Mucosa of rectum (tissue), 2 donors: ENCODE measurements around the gene RASSF8.

Experiments
- H3K27ac ChIP-seq, 2 donors: one replicate each; pipeline ENCODE4 v1.7.0; 2013; ENCODE audit warnings: inconsistent platforms in 2 of 2, low read depth in 2 of 2, low read length in 2 of 2
- H3K27me3 ChIP-seq, 2 donors: one replicate each; pipeline ENCODE4 v1.7.0; 2013; ENCODE audit warnings: low read length in 2 of 2; ENCODE audit not compliant: control insufficient read depth in 2 of 2, insufficient read depth in 2 of 2
- H3K36me3 ChIP-seq, 2 donors: one replicate each; pipeline ENCODE4 v1.7.0; 2013; ENCODE audit warnings: low read length in 2 of 2; ENCODE audit not compliant: control insufficient read depth in 2 of 2, insufficient read depth in 2 of 2
- H3K4me1 ChIP-seq, 2 donors: one replicate each; pipeline ENCODE4 v1.7.0; 2013; ENCODE audit warnings: low read length in 2 of 2, mild to moderate bottlenecking in 1 of 2; ENCODE audit not compliant: control insufficient read depth in 2 of 2, insufficient read depth in 2 of 2
- H3K4me3 ChIP-seq, 2 donors: one replicate each; pipeline ENCODE4 v1.7.0; 2013; ENCODE audit warnings: low read length in 2 of 2
- H3K9ac ChIP-seq, 2 donors: one replicate each; pipeline ENCODE4 v1.7.0; 2013; ENCODE audit warnings: low read length in 2 of 2, low read depth in 1 of 2, mild to moderate bottlenecking in 1 of 2
- H3K9me3 ChIP-seq, 2 donors: one replicate each; pipeline ENCODE4 v1.7.0; 2013; ENCODE audit warnings: low read length in 2 of 2; ENCODE audit not compliant: control insufficient read depth in 2 of 2
- donor health status: healthy.
- donor health status: Normal muscosa, but diverticular disease.

Gene RASSF8

DNA sequence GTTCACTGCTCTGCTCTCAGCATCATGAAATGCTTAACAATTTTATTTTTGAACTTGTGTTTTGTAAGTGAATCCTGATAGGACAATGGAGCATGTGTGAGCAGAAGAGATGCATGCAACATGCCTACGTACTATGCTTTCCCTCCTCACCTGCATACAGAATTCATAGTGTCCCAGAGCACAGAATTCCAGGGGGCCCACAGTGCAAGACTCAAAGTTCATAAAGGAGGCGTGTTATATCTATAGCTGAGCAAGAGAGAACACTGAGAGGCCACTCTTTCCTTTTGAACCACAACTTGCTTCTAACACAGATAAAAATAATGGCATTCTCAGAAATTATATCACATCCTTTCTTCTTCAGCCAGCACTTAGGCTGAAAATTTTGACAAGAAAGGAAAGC is 137.6 kb downstream of the RASSF8 start:
- H3K4me3 ChIP-seq = no peak overlapping the region
- H3K36me3 ChIP-seq = no peaks in the 10 kb centered on the region
- no peak overlapping the region for H3K27ac ChIP-seq
- no peaks in the 10 kb centered on the region for H3K27me3 ChIP-seq
- peaks cover 0 to 2% of the 10 kb centered on the region in 2 donors for H3K4me1 ChIP-seq
- no peaks in the 10 kb centered on the region for H3K9me3 ChIP-seq
- no peak overlapping the region for H3K9ac ChIP-seq

DNA sequence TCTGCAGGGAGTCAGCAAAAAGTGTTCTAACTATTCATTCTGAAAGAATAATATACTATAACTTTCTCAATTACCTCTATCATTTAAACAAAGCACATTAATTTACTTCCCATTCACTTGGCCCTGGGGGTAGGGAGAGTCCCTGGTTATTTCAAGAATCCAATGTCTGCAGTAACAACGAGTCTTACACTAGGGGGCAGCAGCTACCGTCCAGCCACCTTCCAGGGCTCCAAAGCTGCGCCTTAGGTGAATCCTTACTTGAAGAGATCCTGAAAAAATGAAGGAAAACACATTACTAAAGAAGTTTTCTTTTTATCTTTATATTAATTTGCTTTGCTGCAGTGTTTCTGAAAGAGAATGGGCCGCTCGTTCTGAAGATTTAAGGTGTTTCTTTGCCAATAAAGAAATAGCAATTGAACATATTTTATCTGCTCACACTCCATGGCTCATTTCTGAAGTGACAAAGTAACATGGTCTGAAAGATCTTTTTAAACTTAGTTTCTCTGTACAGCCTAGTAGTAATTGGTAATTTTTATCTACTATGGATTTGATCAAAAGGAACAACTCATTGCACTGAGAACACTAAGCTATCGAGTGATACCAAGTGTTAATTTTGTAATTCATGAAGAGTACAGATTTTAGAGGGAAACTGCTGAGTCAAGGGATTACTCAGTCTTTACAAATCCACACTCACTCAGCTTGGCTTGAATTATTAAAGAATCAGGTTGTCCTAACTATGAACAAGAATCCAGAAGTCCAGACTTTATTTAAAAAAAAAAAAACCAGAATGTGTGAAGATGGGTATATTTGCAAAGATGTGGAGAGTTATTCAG is 138.8 kb downstream of the RASSF8 start:
- no peaks in the 10 kb centered on the region for H3K36me3 ChIP-seq
- no peak overlapping the region for H3K4me3 ChIP-seq
- no peak overlapping the region for H3K9ac ChIP-seq
- H3K4me1 ChIP-seq = peaks cover 2 to 9% of the 10 kb centered on the region in 2 donors
- H3K27me3 ChIP-seq = no peaks in the 10 kb centered on the region
- H3K9me3 ChIP-seq = no peaks in the 10 kb centered on the region
- H3K27ac ChIP-seq = no peak overlapping the region

DNA sequence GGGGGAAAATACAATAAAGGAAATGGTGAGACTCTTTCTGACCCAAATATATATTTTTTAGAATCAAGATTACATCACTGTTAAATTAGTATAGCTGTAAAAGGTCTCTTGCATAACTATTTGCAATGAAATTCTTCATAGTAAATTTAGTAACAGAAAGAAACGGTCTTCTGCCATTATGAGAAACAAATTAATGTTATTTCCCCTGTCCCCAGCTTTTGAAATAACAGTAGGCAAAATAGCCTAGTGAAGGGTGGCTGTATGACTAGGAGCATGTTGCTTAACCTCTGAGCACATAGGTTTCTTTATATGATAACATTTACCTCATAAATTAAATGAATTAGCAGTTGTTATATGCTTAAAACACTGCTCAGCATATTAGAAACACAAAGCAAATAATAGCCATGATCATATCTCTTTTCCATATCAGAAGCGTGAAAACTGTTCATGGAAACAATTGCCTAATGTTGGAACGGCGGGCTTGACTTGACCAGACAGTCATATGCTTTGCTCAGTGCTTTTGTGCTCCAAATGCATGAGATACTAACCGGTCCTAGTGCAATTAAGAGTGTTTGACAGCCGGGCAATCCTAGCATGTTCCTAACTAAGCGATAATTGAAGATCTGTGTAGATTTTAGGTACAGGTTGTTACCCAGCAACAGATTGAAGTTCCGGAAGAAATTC is 142.3 kb downstream of the RASSF8 start:
- H3K27me3 ChIP-seq = no peaks in the 10 kb centered on the region
- H3K9me3 ChIP-seq = no peaks in the 10 kb centered on the region
- H3K4me3 ChIP-seq = no peak overlapping the region
- no peaks in the 10 kb centered on the region for H3K36me3 ChIP-seq
- H3K4me1 ChIP-seq = peaks cover 2 to 9% of the 10 kb centered on the region in 2 donors
- H3K27ac ChIP-seq = peak overlapping the region in 1 of 2 donors; percentile 14
- H3K9ac ChIP-seq = no peak overlapping the region

DNA sequence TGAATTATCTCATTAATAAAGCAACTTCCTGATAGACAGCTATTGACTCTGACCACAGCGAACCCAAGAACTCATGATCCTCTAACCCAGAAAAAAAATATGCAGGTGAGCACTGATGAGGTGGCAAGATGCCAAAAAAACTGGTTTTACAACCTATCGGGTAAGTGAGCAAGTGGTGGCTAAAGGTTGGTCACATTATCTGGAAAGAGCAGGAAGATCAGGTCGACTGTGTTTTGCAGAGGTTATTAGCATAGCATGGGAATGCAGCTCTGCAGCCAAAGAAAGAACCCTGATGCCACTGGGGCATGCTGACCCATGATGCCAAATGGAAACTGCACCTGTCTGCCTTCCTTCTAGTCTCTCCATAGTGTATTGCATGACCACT is 142.9 kb downstream of the RASSF8 start:
- Histone ChIP-seq H3K4me1 (peaks cover 2 to 9% of the 10 kb centered on the region in 2 donors), H3K4me3 (peak overlapping the region; percentile 1 to 29), H3K9ac (no peak overlapping the region), H3K36me3 (no peaks in the 10 kb centered on the region), H3K27ac (no peak overlapping the region), H3K27me3 (no peaks in the 10 kb centered on the region), H3K9me3 (no peaks in the 10 kb centered on the region)

DNA sequence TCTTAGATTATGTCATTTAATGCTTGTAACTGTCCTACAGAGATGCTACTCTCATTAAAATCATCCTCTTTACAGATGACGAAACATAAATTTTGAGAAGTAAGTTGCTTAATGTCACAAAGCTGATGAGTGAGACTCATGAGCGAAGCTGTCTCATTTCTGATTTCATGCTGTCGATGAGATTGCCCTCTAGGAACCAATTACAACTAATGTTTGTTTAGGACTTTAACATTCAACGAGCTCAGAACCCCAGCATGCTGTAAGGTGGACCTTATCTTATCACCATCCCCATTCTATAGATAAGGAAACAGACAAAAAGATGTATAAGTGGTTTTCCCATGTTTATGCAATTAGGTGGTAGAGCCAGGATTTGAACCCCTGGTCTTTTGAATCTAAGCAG is 143.3 kb downstream of the RASSF8 start:
- Histone ChIP-seq H3K27me3 (no peaks in the 10 kb centered on the region), H3K36me3 (no peaks in the 10 kb centered on the region), H3K9me3 (no peaks in the 10 kb centered on the region), H3K4me1 (peaks cover 2 to 9% of the 10 kb centered on the region in 2 donors), H3K27ac (no peak overlapping the region), H3K9ac (no peak overlapping the region), H3K4me3 (peak overlapping the region; percentile 1 to 29)

DNA sequence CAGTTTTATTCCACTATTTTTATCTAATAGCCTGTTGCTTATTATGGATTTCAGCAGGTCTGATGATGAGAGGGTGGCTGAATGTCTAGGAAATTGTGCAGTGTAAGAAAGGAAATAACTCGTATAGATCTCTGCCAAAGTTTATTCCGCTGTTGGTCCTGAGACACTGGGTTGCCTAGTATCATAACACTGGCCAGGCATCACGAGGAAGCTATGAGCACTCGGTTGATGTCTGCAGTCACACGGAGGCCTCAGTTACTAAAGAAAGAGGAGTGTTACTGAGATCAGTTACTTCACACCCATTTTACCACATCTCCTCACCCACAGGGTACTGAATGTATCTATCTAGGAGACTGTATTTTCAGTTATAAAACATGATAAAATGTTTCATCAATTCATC is 144.5 kb downstream of the RASSF8 start:
- Histone ChIP-seq H3K9ac (no peak overlapping the region), H3K27ac (no peak overlapping the region), H3K27me3 (no peaks in the 10 kb centered on the region), H3K36me3 (no peaks in the 10 kb centered on the region), H3K9me3 (no peaks in the 10 kb centered on the region), H3K4me3 (no peak overlapping the region), H3K4me1 (peaks cover 2 to 9% of the 10 kb centered on the region in 2 donors)

DNA sequence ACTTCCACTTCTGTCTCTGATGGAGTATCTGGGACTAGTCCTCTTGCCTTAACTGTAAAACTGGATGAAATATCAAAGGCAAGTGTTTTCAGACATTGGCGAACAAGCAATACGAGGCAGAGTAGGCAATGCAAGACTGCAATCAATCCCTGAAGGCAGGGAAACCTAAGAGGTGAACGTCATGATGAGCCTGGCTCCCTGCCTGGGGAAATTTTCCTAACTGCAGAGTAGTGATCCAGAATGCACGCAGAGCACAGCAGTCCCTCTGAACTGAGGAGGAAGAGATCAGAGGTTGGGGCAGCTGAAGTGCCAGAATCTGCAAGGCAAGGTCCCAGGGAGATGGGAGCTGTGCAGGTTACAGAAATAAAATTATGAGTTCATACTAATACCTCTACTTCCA is 147.9 kb downstream of the RASSF8 start:
- Histone ChIP-seq H3K9ac (no peak overlapping the region), H3K4me3 (no peak overlapping the region), H3K9me3 (no peaks in the 10 kb centered on the region), H3K36me3 (no peaks in the 10 kb centered on the region), H3K4me1 (peaks cover 2 to 4% of the 10 kb centered on the region in 2 donors), H3K27me3 (no peaks in the 10 kb centered on the region), H3K27ac (no peak overlapping the region)

DNA sequence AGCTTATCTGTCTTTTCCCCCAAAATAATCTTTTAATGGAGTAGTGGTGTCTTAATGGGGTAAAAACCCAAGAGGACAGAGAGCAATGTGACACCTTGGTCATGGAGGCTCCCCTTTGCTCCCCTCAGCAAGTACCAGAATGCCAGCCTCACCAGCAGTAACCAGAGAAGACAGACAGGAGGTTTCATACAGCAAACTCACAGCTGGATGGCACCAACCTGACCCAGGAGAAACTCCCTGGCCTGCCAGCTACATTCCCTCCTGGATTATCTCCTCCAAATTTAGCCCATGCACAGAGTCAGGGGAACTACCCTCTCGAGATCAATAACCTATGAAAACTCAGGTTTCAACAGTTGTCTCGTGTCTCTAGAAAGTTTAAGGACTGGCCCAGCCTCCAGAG is 150.4 kb downstream of the RASSF8 start:
- Histone ChIP-seq H3K27me3 (no peaks in the 10 kb centered on the region), H3K4me1 (peaks cover 8 to 10% of the 10 kb centered on the region in 2 donors), H3K9ac (no peak overlapping the region), H3K36me3 (no peaks in the 10 kb centered on the region), H3K9me3 (no peaks in the 10 kb centered on the region), H3K4me3 (no peak overlapping the region), H3K27ac (no peak overlapping the region)

DNA sequence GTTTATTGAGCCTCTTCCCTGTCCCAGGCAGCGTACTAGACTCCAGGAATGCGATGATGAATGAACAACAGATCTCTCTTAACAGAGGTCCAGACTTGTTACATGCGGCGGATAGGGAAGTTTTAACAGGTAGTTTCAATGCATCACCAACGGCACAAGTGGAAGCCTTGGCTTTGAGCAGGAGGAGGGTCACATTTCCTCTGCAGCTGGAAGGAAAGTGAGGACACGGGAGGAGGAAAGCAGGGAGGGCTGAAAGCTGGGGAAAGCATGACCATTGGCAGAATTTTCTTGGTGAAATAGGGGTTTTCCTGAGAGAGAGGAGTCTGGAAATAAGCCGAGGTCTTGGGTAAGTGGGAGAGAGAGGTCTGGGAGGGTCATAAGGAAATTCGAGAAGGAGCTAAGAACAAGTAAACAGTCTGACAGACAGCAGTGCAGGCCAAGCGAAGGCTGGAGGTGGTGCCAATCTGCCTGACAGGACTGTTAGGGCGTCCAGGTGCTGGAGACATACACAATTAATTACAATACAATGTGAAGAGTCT is 150.9 kb downstream of the RASSF8 start:
- Histone ChIP-seq H3K9me3 (no peaks in the 10 kb centered on the region), H3K4me1 (peaks cover 8 to 10% of the 10 kb centered on the region in 2 donors), H3K36me3 (no peaks in the 10 kb centered on the region), H3K9ac (no peak overlapping the region), H3K27me3 (no peaks in the 10 kb centered on the region), H3K4me3 (no peak overlapping the region), H3K27ac (no peak overlapping the region)

DNA sequence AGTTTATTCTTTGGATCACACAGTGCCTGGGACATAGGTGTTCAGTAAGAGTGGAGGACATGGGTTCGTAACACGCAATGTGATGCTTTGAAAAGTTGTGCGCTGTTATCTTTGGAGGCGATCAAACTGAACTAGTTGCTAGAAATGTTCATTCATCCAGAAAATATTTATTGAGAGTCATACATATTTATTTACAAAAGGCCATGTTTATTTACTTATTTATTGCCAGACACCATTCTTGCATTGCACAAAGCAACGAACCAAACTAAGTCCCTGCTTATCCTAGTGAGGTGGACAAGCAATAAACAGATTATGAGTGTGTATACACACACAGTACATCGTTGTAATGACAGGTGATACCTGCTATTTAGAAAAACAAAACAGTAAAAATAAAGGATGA is 153.8 kb downstream of the RASSF8 start:
- no peak overlapping the region for H3K27ac ChIP-seq
- H3K36me3 ChIP-seq = no peaks in the 10 kb centered on the region
- no peaks in the 10 kb centered on the region for H3K27me3 ChIP-seq
- no peak overlapping the region for H3K4me3 ChIP-seq
- H3K9me3 ChIP-seq = no peaks in the 10 kb centered on the region
- H3K9ac ChIP-seq = no peak overlapping the region
- H3K4me1 ChIP-seq = peaks cover 16 to 19% of the 10 kb centered on the region in 2 donors
